ENCODE measurements around the gene PDCD6IP. TPM values are rescaled to one million over a fixed set of nuclear protein-coding genes. Genes with fewer than 3 reads are reported as not detected.

The PDCD6IP gene
- total RNA-seq, 4 donors from 2014 or later, result 74.3 to 317 (median 164) TPM

- Histone ChIP-seq H3K27me3 (no peaks in the 10 kb centered on the region), H3K36me3 (no peaks in the 10 kb centered on the region), H3K27ac (no peak overlapping the region), H3K4me1 (no peaks in the 10 kb centered on the region), H3K9me3 (no peaks in the 10 kb centered on the region), H3K4me3 (no peak overlapping the region)
- no peak for DNase-seq
- intact Hi-C loops (cut with DNase I; ENCODE audit: low total_unique reads), result no loop called here
- TF ChIP-seq CTCF (IDR thresholded peaks at IDR 0.05), result no peak
- TF ChIP-seq POLR2A (IDR thresholded peaks at IDR 0.05), result no peak
These were observed 87.6 kb downstream of the PDCD6IP start for GRCh38 chr3:33886015-33886414.

GRCh38 chr3:33887478-33887877 is 89.0 kb downstream of the PDCD6IP start:
- Histone ChIP-seq H3K9me3 (no peaks in the 10 kb centered on the region), H3K27me3 (no peaks in the 10 kb centered on the region), H3K27ac (no peak overlapping the region), H3K36me3 (no peaks in the 10 kb centered on the region), H3K4me3 (no peak overlapping the region), H3K4me1 (no peaks in the 10 kb centered on the region)
- DNase-seq, result no peak
- TF ChIP-seq POLR2A (IDR thresholded peaks at IDR 0.05) (no peak), CTCF (IDR thresholded peaks at IDR 0.05) (no peak)
- intact Hi-C loops (cut with DNase I; ENCODE audit: low total_unique reads), result no loop called here

DNA sequence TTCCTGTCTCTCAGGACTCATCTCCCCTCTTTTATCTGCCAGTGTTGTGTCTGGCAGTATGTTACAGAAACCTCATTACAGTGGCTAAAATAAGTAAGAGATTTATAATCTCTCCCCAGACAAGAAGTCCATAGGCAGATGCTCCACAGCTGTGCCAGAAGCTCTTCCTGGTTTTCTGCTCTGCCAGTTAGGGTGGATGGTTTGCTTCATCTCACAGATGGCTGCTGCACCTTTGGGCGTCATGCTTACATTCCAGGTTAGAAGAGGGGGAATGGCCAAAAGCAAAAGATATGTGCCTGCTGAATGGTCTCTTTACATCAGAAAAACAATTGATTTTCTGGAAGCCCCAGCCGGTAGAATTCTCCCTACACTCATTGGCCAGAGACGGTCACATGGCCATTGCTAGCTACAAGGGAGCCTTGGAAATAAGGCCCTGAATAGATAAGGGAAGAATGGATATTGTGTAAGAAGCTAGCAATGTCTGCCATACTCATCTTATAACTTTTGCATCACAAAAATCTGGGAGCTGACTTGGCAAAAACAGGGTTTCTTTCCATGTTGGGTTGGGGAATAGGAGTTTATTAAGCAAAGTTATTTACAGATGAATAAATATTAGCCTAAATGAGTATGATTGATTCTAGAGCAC is 91.1 kb downstream of the PDCD6IP start:
- no peaks in the 10 kb centered on the region for H3K4me1 ChIP-seq
- TF ChIP-seq CTCF (IDR thresholded peaks at IDR 0.05), result no peak
- TF ChIP-seq POLR2A (IDR thresholded peaks at IDR 0.05), result no peak
- intact Hi-C loops (cut with DNase I; ENCODE audit: low total_unique reads), result no loop called here

DNA sequence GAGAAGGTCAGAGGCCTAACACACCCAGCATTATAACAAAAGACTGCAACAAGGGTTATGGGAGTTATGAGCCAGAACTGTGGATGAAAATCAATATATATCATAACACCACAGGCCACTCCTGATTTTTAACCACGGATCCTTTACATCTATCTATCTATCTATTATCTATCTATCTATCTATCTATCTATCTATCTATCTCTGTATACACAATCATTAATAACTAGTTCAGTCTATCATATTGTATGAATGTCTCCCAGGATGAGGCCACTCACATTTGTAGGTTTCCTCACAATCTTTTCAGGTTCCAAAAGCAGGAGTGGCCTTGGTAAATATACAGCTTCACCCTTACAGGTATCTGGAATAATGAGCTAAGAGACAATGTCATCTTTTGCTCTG is 94.2 kb downstream of the PDCD6IP start:
- TF ChIP-seq CTCF (IDR thresholded peaks at IDR 0.05), result no peak
- no peak for TF ChIP-seq POLR2A (IDR thresholded peaks at IDR 0.05)
- no peak overlapping the region for H3K27ac ChIP-seq
- no peaks in the 10 kb centered on the region for H3K9me3 ChIP-seq
- no peaks in the 10 kb centered on the region for H3K4me1 ChIP-seq
- no peaks in the 10 kb centered on the region for H3K27me3 ChIP-seq
- no peak for DNase-seq
- intact Hi-C loops (cut with DNase I; ENCODE audit: low total_unique reads), result no loop called here
- H3K36me3 ChIP-seq, result no peaks in the 10 kb centered on the region
- H3K4me3 ChIP-seq, result no peak overlapping the region

More for the DNA sequence above, 91.1 kb downstream of the PDCD6IP start:
- Histone ChIP-seq H3K36me3 (no peaks in the 10 kb centered on the region), H3K9me3 (no peaks in the 10 kb centered on the region), H3K27ac (no peak overlapping the region), H3K4me3 (no peak overlapping the region), H3K27me3 (no peaks in the 10 kb centered on the region)
- no peak for DNase-seq

GRCh38 chr3:33895658-33896057 is 97.2 kb downstream of the PDCD6IP start:
- intact Hi-C loops (cut with DNase I; ENCODE audit: low total_unique reads), result no loop called here
- TF ChIP-seq POLR2A (IDR thresholded peaks at IDR 0.05), result no peak
- no peak for TF ChIP-seq CTCF (IDR thresholded peaks at IDR 0.05)
- Histone ChIP-seq H3K4me1 (no peaks in the 10 kb centered on the region), H3K4me3 (no peak overlapping the region), H3K9me3 (no peaks in the 10 kb centered on the region), H3K36me3 (no peaks in the 10 kb centered on the region), H3K27me3 (no peaks in the 10 kb centered on the region), H3K27ac (no peak overlapping the region)
- DNase-seq, result no peak
